ENCODE data around the gene PTPRK. TPM values are rescaled to one million over a fixed set of nuclear protein-coding genes. Genes with fewer than 3 reads are reported as not detected.
A peak's percentile ranks its signal among the peaks of the same experiment; 100 is the strongest.

Gene PTPRK
- total and polyA plus RNA-seq, 2 of the 13 experiments (the other 11 are each of a cell fraction or from before 2014, with no cell fraction given) = 43.6 to 98.3 TPM

GRCh38 chr6:128249429-128249828 is 271.0 kb downstream of the PTPRK start (continued):
- TF ChIP-seq ZNF18 (CRISPR knock-in tag; IDR thresholded peaks at IDR 0.05; ENCODE audit: insufficient replicate concordance) (no peak), ARNT2 (CRISPR knock-in tag; IDR thresholded peaks at IDR 0.05; ENCODE audit: low read depth) (no peak), CEBPG (CRISPR knock-in tag; IDR thresholded peaks at IDR 0.05) (no peak), MZF1 (CRISPR knock-in tag; IDR thresholded peaks at IDR 0.05; ENCODE audit: borderline replicate concordance) (no peak), ZNF570 (CRISPR knock-in tag; IDR thresholded peaks at IDR 0.05; ENCODE audit: borderline replicate concordance) (no peak), SRSF9 (IDR thresholded peaks at IDR 0.05; ENCODE audit: borderline replicate concordance, insufficient read depth, low read depth, low read length, poor library complexity, severe bottlenecking) (no peak)

GRCh38 chr6:128246472-128247260 is 273.7 kb downstream of the PTPRK start:
- Histone ChIP-seq H3K4me2 (ENCODE audit: low read depth, low read length) (no peak overlapping the region), H2AFZ (ENCODE audit: low read length) (no peak overlapping the region), H3K36me3 (replicated peaks in 1 of 2; ENCODE audit: control insufficient read depth in 1 of 2, insufficient read depth in 2 of 2, low read length in 2 of 2) (peaks cover 1 to 9% of the 10 kb centered on the region in 2 experiments; a peak in 3 of 5 replicates), H3K9me3 (ENCODE audit: low read length) (no peaks in the 10 kb centered on the region), H4K20me1 (ENCODE audit: insufficient read depth, low read length) (no peaks in the 10 kb centered on the region; the same call in 1 of the 2 replicates), H3K27ac (ENCODE audit: extremely low read length, insufficient read depth, low read length) (no peak overlapping the region), H3K9ac (ENCODE audit: insufficient read depth, low read depth, low read length) (no peak overlapping the region), H3K4me1 (ENCODE audit: insufficient read depth, low read length) (peaks cover 5% of the 10 kb centered on the region), H3K27me3 (ENCODE audit: control insufficient read depth in 1 of 2, insufficient read depth in 2 of 2, low read length in 2 of 2) (no peaks in the 10 kb centered on the region), H3K79me2 (ENCODE audit: insufficient read depth, low read length) (peaks cover 12% of the 10 kb centered on the region), H3K4me3 (replicated peaks in 1 of 3; ENCODE audit: insufficient read depth in 1 of 3, low read depth in 2 of 3, low read length in 3 of 3) (no peak overlapping the region)
- 95% methylated on average over 7 of the region's 7 CpGs for WGBS (ENCODE audit: low lambda C conversion rate)
- ATAC-seq (peak; percentile 39; the same call in 1 of the 3 replicates), FAIRE-seq (no peak), DNase-seq (ENCODE audit: low spot score) (no peak)
- in situ Hi-C loops (cut with HindIII; ENCODE audit: extremely low pct_ligation_motif_present, low pct_unique_long_range_greater_than_20kb) = no loop called here
- CTCF ChIA-PET (ENCODE audit: low intra/inter-chr PET ratio, low total read pairs) = no interaction called here
- BruUV-seq (replicated peaks) = no TSS peak
- TF ChIP-seq HOMEZ (CRISPR knock-in tag; IDR thresholded peaks at IDR 0.05; ENCODE audit: low read depth) = peak; percentile 85
- TF ChIP-seq HCFC1 (IDR thresholded peaks at IDR 0.05; ENCODE audit: low read depth, low read length) = no peak
- peak; percentile 34 for TF ChIP-seq RBM22 (optimal IDR thresholded peaks at IDR 0.05; ENCODE audit: low read length)
- no peak for TF ChIP-seq NFYB (CRISPR knock-in tag; IDR thresholded peaks at IDR 0.05)
- TF ChIP-seq ZNF782 (CRISPR knock-in tag; IDR thresholded peaks at IDR 0.05; ENCODE audit: borderline replicate concordance) = no peak
- no peak for TF ChIP-seq ARNT (IDR thresholded peaks at IDR 0.05)
- intact Hi-C loops (cut with micrococcal nuclease; ENCODE audit: unreplicated experiment) = no loop called here
- POLR2A ChIA-PET = no interaction called here

Measured in HepG2 (cell line).